ENCODE results near the gene CDC27.
"Not testable (repeated sequence)": the region's sequence is repeated elsewhere in the genome, so short reads cannot be mapped to it uniquely, and the experiment has no call there.

CDC27 gene

DNA sequence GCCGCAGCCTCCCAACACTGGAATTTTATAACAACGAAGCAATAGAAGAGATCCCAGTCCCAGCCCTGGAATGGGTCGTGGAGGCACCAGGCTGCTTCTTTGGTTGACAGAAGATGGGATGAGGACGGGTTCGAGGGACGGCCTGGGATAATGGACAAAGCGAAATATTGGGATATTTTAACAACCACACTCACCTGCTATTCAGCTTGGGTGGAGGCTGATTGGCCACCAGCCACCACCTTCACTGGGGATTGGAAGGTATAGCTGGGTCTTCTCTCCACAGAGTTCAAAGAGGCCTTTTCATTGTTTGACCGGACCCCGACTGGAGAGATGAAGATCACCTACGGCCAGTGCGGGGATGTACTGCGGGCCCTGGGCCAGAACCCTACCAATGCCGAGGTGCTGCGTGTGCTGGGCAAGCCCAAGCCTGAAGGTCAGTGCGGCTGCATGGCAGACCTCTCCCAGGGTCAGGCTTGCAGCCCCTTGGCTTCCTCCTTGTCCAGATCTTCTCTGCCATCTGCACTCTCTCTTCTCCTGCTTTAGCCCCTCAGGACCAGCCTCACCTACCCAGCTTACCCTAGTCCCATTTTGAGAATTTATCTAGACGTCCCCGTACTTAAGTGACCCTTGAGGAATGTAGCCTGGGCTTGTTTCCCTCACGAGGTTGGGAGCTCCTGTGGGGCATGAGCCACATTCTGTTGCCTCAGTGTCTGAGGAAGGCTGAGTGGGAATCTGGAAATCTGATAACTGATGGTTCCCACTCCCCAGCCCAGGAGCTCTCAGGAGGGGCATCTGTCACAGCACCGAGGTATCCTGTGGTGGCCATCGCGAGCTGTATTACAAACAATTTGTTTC is 30.8 kb upstream of the CDC27 start:
- no peak for DNase-seq (ENCODE audit: low spot score)

DNA sequence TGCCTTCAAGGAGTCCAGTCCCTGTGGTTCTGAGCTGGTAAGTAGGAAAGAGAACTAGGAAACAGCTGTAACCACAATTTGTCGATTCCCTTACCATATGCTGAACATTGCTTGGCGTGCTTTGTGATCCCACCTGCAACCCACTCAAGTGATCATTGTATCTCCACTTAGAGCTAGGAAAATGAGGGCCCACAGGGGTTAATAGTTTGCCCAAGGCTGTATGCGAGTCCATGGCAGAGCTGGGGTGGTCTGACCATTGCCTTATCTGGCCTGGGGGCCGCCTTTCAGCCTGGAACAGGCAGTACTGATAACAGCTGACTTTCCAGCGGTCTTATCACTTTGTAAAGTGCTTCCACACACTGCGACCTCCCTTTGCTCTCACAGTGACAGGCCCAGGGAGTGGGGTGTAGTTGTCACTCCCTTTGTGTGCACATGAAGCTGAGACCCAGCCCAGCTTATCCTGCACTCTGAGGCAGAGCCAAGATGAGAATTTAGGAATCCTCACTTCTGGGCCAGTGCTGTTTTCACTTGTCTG is 29.9 kb upstream of the CDC27 start:
- no peak for DNase-seq (ENCODE audit: low spot score)

DNA sequence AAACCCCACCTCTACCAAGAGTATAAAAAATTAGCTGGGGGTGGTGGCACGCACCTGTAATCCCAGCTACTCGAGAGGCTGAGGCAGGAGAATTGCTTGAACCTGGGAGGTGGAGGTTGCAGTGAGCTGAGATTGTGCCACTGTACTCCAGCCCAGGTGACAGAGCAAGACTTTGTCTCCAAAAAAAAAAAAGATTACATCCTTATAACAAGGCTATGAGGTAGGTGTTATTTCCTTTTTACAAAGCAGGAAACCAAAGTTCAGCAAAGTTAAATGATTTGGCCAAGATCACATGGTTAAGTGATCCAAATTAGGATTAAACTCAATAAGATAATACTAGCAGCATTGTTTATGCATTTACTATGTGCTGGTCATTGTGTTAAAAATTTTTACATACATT is 28.2 kb upstream of the CDC27 start:
- not testable (repeated sequence) for DNase-seq (ENCODE audit: low spot score)

DNA sequence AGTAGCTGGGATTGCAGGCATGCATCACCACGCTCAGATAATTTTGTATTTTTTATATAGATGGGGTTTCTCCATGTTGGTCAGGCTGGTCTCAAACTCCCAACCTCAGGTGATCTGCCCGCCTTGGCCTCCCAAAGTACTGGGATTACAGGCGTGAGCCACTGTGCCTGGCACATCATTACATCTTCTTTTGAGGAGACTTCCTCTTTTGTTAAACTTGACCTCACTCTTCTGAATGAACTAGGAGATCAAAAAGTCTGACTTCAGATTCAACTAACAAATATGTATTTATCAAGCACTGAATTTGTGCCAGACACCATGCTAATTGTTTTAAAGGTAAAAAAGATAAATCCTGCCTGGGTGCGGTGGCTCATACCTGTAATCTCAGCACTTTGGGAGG is 27.7 kb upstream of the CDC27 start:
- not testable (repeated sequence) for DNase-seq (ENCODE audit: low spot score)

DNA sequence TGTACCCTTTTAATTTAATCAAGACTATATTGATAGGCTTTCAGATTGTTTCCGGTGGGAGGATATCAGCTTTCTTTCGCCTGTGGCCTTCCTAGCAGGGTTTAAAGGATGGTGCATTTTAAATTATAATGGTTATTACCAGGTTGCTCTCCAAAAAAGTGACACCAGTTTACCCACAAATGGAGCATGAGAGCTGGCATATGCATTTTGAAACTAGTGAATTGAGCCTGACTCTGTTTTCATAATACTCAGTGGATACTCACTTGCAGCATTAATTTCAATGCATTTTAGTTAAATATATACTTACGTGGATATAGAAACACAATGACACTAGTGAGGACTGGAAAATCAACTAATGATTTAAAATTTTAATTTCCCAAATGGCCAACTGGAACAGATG is 25.8 kb upstream of the CDC27 start:
- DNase-seq (ENCODE audit: low spot score): no peak

DNA sequence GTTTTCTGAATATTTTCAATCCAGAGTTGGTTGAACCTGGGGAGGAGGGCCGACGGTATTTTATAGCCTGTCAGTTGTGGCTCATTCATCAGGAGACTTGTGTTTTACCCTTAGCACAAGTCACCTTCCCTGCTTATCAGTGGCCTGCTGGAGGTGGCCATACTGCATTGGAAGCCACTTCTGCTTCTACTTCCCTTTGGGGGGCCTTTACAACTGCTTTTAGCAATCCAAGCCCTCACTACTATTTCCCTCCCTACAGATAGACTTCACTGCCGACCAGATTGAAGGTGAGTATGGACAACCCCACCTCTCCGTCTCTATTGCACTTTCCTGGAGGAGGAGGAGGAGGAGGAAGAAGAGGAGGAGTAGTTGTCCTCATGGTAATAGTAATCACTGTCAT is 24.4 kb upstream of the CDC27 start:
- no peak for DNase-seq (ENCODE audit: low spot score)

DNA sequence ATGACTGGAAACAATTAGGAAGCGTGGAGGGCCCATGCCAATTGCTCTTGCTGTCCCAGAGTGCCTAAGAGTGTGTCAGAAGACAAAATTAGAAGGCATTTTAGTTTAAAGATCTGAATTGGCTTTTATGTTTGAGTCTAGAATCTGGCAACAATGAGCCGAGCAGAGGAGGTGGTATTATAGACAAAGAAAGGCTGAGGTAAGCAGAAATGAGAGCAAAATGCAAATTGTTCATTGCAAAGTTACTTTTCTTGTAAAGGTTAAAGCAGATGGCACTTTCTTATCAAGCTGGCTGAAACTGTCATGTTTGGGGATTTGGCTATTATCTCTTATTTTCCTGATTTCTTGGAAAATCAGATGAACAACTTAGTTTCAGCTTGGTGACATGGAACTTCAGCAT is 23.4 kb upstream of the CDC27 start:
- no peak for DNase-seq (ENCODE audit: low spot score)

DNA sequence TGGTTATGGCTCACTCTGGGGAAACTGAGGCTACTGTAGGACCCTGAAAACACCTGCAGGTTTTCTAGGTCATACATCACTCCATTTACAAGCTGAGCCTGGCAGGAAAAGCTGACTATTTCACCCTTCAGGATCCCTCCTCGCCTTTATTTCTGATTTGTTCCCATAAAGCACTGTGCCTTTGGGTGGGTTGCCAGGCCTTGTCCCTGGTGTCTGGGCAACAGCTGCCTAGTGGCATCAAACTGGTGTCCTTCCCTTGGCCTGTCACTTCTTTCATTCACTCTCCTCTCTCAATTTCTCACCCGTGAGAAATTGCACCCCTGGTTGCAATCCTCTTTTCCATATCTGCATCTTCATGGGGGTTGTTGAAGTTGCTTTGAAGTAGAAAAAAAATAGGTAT is 21.7 kb upstream of the CDC27 start:
- DNase-seq (ENCODE audit: low spot score): no peak

DNA sequence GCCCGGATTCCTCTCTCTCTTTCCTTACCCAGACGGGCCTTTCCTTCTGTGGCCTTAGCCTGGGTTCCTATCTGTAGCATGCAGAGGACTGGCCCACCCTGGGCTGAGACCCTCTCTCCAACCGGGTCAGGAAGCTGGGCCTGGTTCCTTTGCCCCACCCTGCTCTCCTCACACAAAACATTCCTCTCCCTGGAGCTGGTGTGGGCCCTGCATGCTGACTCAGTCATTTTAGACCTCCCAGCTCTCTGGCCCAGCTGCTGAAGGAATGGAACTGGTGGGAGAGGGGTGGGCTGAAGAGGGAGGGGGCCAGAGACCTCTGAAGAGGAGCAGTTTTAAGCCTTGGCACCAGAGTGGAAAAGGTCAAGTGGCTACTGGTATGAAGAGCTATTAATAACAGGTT is 21.0 kb upstream of the CDC27 start:
- DNase-seq (ENCODE audit: low spot score): no peak

DNA sequence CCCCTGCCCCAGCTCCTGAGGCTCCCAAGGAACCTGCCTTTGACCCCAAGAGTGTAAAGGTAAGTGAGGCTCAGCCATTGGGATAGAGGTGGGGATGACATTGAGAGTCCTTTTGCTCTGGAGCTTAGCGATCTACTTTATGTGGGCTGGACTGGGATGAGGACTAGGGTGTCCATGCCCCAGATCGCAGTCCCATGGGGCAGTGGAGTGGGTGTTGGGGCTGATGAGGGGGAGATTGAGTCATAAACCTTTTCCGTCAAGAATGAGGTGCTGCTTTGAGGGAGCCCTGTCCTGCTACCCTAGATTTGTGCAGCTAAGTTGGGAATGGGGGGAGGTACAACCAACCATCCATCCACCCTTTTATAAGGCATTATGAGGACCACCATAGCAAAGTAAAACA is 20.4 kb upstream of the CDC27 start:
- DNase-seq (ENCODE audit: low spot score): no peak

DNA sequence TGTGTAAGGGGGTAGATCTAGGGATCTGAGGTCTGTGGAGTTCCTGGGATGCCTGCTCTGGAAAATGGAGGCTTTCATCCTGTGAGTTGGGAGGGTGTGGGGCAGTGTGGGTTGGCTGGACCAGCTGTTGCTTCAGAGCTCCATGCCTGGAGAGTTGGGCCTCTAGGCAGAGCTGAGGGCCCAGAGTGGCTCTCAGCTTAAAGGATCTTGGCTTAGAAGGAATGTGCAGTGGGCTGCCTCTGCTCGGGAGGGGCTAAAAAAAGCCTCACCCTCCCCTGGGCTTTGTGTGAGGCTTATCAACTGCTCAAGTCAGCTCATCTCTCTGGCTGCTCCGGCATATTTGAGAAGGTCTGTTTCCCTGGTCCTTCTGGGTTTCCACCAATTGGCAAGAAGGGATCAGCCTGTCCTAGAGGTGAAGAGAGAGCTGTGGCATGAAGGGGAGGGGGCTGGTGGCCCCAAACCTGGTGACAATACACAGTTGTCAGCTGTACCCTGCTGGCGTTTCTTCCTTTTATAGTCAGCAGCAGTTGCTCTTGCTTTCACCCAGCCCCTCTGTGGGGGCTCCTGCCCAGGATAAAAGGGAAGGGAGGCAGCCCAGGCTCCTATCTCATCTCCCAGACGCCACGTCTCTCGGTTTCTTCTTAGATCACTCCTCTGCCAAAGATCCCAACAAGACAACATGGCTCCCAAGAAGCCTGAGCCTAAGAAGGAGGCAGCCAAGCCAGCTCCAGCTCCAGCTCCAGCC is 19.8 kb upstream of the CDC27 start, which contains the start of gene MYL4:
MYL4 (plus strand) TSS at position 605 of the 745 bp plus-strand sequence; CDS start at position 680, 75 bp downstream.
- DNase-seq (ENCODE audit: low spot score): no peak

DNA sequence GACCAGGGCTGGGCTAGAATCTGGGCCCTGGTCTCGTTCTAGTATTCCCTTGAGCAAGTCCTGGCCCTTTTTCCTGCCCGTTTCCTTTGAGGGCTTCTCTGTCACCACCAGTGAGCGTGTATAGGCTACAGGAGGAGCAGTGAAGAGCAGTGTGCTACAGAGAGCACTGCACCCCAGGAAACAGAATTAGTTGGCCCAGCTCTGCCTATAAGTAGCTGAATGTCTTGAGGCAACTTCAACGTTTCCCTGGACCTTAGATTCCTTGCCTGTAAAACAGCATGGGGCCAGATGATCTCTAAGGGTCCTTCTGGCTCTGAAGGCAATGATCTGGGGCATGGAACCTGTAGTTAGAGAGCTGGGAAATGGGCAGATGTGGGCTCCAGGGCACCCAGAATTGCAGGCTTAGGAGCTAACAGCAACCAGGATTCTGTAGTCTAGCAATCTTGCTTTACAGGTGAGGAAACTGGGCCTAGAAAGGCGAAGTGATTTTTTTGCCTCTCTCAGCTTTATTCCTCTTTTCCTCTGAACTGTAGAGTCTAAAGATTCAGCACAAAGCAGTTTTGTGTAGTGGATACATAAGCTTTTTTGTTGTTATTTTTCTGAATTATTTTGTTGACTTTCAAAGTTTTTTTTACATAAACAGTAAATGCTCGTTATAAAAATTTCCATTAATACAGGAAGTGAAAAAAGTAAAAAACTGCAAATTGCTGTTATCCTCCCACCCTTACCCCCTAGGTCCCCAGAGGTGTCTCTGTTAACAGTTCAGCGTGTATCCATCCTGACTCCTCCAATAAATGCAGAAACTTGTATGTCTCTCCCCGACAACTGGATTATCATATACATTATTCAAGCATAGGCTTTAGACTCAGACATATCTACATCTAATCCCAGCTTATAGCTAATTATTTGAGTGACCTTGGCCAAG is 18.3 kb upstream of the CDC27 start:
- DNase-seq (ENCODE audit: low spot score): no peak

DNA sequence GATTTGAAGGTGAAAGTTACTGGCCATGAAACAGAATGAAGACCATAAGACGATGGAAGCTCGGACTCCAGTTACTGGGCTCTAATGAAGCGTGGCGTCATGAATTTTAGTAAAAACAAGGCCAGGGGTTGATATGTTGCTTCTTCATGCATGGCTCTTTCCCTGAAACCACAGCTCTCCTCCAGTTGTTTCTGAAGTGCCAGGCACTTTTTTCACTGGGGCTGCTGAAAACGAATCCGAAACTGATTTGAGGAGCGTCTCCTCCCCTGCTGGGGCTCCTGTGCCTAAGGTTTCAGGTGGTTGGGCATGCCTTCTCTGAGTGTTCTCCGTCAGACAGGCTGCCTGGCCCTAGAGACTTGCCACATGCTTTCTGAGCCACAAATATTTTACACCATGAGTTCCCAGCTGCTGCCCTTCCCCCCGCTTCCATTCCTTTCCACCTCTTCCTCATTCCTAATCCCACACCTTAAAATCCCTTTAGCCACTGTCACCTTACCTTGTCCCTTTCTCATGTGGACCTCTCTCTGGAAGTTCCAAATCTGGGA is 16.4 kb upstream of the CDC27 start:
- no peak for DNase-seq (ENCODE audit: low spot score)

DNA sequence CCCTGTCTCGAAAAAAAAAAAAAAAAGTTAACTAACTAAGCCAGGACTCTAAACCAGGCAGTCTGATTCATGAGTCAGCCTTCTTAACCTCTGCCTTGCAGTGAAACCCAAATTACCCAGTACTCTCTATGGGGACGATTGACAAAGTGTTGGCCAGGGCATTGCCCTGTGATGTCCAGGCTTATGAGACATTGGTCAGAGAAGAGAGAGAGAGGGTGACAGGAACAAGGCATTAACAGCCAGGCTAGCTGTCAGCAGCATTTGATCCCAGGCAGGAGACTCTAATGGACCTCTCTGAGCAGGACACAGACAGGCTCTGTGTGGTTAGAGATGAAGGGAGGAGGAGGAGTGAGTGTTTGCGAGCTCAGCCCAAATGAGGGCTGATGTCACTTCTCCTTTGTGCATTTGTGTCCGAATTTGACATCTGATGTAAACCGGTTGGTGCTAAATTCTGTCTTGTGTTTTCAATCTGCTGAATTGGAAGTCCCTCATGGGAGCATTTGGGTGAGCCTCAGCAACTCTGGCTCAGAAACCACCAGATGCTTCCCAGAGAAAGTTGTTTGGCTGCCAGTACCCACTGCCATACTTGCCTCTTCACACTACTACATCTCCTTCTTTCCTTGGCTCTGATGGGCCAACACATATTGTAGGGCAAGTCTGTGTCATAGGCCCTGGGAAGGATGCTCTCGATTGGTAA is 15.8 kb upstream of the CDC27 start:
- no peak for DNase-seq (ENCODE audit: low spot score)

DNA sequence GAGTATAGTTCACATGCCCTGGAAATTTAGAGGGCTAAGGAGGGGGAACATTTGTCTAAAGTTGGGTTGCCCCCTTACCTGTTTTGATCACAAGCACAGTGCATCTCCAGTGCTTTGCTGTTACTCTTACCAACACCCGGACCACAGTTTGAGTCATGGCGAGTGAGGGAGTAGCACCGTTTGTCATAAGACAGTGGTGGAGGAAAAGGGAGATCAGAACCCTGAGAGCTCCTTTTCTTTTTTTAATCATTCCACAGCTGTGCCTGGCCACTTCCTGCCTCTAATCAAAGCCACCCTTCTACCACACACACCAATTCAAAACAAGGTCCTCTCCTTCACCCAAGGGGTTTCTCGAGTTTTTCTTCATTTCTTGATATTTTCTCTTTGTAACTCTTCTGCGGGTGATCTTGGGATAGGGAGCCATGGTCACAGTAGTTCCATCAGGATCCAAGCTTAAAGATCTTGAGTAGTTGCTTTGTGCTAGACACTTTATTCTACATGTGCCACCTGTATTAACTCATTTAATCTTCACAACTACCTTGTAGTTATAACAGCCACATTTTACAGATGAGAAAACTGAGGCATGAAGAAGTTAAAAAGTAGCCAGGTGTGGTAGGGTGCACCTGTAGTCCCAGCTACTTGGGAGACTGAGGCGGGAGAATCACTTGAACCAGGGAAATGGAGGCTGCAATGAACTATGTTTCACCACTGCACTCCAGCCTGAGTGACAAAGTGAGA is 15.1 kb upstream of the CDC27 start:
- no peak for DNase-seq (ENCODE audit: low spot score)

DNA sequence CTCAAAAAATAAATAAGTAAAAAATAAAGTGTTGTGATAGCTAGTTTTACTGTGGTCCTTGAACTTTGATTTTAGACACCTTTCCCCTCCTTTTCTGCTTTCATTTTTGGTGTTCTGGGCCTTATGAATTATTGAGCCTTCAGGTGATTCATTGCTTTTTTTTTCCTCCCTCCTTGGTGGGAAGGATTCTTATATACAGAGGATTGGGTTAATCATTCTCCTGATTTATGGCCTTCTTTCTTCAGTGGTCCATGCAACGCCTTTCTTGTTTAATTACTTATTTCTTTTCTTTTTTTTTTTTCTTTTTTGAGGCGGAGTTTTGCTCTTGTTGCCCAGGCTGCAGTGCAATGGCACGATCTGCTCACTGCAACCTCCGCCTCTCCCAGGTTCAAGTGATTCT is 12.1 kb upstream of the CDC27 start:
- DNase-seq (ENCODE audit: low spot score): no peak

DNA sequence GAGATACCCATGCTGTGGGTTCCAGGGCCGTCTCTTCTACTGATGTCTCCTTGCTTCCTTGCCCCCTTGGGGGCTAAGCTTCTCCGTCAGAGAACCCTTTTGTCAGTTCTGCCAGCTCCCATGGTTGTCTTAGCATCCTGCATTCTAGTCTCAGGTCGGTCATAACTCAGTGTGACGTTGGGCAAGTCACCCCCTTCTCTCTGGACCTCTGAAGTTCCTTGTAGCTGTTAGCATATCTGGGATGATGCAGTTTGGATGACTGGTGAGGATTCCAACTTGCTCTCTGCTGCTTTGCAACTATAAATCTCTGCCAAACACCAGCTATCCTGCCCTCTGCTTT is 11.2 kb upstream of the CDC27 start:
- DNase-seq (ENCODE audit: low spot score): no peak

DNA sequence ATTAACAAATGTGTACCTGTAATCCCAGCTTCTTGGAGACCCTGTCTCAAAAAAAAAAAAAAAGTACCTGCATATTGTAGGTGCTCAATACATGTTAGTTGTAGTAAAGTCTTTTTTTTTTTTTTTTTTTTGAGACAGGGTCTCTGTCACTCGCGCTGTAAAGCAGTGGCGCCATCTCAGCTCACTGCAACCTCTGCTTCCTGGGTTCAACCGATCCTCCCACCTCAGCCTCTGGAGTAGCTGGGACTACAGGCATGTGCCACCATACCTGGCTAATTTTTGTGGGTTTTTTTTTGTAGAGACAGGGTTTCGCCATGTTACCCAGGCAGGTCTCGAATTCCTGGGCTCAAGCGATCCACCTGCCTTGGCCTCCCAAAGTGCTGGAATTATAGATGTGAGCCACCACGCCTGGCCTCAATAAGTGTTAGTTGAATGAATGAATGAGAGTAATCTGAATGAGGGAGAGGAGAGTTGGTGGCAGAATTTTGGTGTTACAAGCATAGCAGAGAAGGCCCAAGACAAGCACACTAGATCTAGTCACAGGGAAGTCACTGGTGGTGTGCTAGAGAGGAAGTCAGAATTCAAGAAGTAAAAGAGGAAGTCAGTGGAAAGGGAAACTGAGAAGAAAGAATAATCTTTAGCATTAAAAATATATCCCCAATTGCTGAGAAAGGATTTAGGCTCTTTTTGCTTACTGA is 10.7 kb upstream of the CDC27 start:
- DNase-seq (ENCODE audit: low spot score): no peak

DNA sequence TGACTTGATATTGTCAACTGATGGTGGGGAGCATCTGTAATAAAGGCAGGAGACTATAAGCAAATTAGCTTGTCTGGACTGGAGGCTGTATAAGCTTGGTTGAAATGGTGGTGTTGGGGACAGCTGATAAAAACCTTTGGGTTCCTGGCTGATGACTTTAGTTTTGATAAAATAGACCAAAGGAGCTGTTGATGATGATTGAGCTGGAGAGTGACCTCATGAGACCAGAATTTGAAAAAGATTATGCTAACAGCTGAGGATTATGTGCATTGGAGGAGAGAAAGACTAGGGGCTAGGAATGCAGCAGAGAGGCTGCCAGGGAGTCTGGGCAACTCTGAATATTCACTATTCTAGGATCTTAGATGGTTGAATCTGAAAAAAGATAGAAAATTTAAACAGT is 8.7 kb upstream of the CDC27 start:
- no peak for DNase-seq (ENCODE audit: low spot score)

DNA sequence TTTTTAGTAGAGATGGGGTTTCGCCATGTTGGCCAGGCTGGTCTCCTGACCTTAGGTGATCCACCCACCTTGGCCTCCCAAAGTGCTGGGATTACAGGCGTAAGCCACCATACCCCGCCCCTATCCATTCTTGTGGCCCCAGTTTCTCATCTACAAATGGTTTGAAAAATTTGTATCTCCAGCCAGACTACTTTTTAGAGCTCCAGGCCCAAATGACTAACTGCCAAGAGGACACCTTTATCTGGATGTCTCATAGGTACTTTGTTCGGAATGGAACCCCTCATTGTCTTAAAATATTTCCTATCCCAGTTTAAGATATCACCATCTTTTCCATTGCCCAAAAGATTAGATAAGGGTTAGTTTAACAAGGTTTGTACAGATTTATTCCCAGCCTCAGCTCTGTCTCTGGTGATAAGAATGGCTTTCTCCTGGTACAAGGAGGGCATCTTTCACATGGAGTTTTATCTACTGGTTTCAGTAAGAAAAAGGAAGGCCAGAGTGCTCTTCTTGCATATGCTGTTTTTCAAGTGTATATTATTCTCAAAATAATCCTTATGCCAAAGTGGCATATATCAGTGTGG is 4.9 kb upstream of the CDC27 start:
- DNase-seq (ENCODE audit: low spot score): no peak
